Posterior cingulate gyrus (tissue), 11 donors: Measurements from ENCODE around the gene MFSD6.

Experiments used
- DNase-seq, 10 donors: peaks; one replicate each; pipeline versions ENCODE4 v3.0.0 to v3.0.0-alpha.2; 2020 to 2021; ENCODE audit warnings: mixed read lengths in 3 of 10
- intact Hi-C: fragments of 100-400 bp; cut with DNase I; formaldehyde crosslinking; loops from one replicate; pipeline ENCODE4 v1.15.1; 2023

MFSD6 gene

GRCh38 chr2:190432567-190433231 lies 24.5 kb downstream of the MFSD6 start:
- intact Hi-C loops = no loop called here
- no peak for DNase-seq

GRCh38 chr2:190435031-190435670 lies 27.0 kb downstream of the MFSD6 start:
- DNase-seq = no peak
- intact Hi-C loops = no loop called here

- intact Hi-C loops = no loop called here
- DNase-seq = no peak
Measured at GRCh38 chr2:190436557-190436956, 28.4 kb downstream of the MFSD6 start.

- intact Hi-C loops = no loop called here
- DNase-seq = no peak
Measured at GRCh38 chr2:190440113-190440512, 32.0 kb downstream of the MFSD6 start.

- intact Hi-C loops = no loop called here
- DNase-seq = no peak
Measured at GRCh38 chr2:190441564-190441963, 33.4 kb downstream of the MFSD6 start.

- no peak for DNase-seq
- intact Hi-C loops = no loop called here
Measured at GRCh38 chr2:190443055-190443454, 34.9 kb downstream of the MFSD6 start.

- intact Hi-C loops = no loop called here
- no peak for DNase-seq
Measured at GRCh38 chr2:190443778-190444481, 35.8 kb downstream of the MFSD6 start.

GRCh38 chr2:190444976-190445375 lies 36.8 kb downstream of the MFSD6 start:
- intact Hi-C loops = no loop called here
- DNase-seq = no peak

GRCh38 chr2:190446193-190446592 lies 38.0 kb downstream of the MFSD6 start:
- DNase-seq = no peak
- intact Hi-C loops = no loop called here

GRCh38 chr2:190446750-190447516 lies 38.8 kb downstream of the MFSD6 start:
- intact Hi-C loops = no loop called here
- no peak for DNase-seq

- intact Hi-C loops = no loop called here
Measured at GRCh38 chr2:190447766-190448165, 39.6 kb downstream of the MFSD6 start.

GRCh38 chr2:190449925-190450324 lies 41.8 kb downstream of the MFSD6 start:
- intact Hi-C loops = no loop called here

More at GRCh38 chr2:190447766-190448165, 39.6 kb downstream of the MFSD6 start:
- no peak for DNase-seq

GRCh38 chr2:190450363-190450762 lies 42.2 kb downstream of the MFSD6 start:
- intact Hi-C loops = no loop called here
- no peak for DNase-seq

More at GRCh38 chr2:190449925-190450324, 41.8 kb downstream of the MFSD6 start:
- DNase-seq = no peak

- intact Hi-C loops = no loop called here
- no peak for DNase-seq
Measured at GRCh38 chr2:190451561-190452176, 43.5 kb downstream of the MFSD6 start.

- DNase-seq = no peak
- intact Hi-C loops = no loop called here
Measured at GRCh38 chr2:190452433-190452832, 44.3 kb downstream of the MFSD6 start.

GRCh38 chr2:190454795-190455194 lies 46.6 kb downstream of the MFSD6 start:
- intact Hi-C loops = no loop called here
- DNase-seq = no peak

- no peak for DNase-seq
- intact Hi-C loops = no loop called here
Measured at GRCh38 chr2:190455358-190456095, 47.4 kb downstream of the MFSD6 start.

- no peak for DNase-seq
- intact Hi-C loops = no loop called here
Measured at GRCh38 chr2:190456833-190457232, 48.7 kb downstream of the MFSD6 start.

- intact Hi-C loops = no loop called here
- DNase-seq = no peak
Measured at GRCh38 chr2:190457256-190457655, 49.1 kb downstream of the MFSD6 start.
